Measurements from ENCODE around the gene INSC.

The INSC gene

DNA sequence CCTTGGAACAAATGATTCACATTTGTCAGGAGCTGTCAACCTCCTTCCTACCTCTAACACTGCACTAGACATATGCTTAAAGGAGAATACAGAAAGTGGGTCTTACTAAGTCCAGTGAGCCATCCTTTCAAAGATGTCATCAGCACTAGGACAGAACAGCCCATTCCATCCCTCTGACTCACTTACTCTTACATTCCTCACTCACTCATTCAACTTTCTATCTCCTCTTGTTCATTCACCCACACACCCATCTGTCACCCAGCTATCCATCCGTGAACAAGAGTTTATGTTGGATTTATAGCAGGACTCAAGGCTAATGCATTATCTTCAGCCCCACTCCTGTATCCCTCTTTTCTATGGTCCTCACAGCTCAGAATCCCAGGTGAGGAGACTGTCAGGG is 9.1 kb downstream of the INSC start:
- TF ChIP-seq EGR1 (IDR thresholded peaks at IDR 0.05) (no peak), CREB1 (IDR thresholded peaks at IDR 0.05; ENCODE audit: low read depth) (no peak), TCF12 (IDR thresholded peaks at IDR 0.05; ENCODE audit: low read depth) (no peak)

GRCh38 chr11:15124528-15124927 is 9.8 kb downstream of the INSC start:
- no peak for TF ChIP-seq TEAD4 (IDR thresholded peaks at IDR 0.05)
- TF ChIP-seq NFIC (IDR thresholded peaks at IDR 0.05) = no peak
- TF ChIP-seq TAF1 (IDR thresholded peaks at IDR 0.05; ENCODE audit: low read depth) = no peak
- TF ChIP-seq EP300 (IDR thresholded peaks at IDR 0.05; ENCODE audit: borderline replicate concordance) = no peak
- no peak for TF ChIP-seq USF1 (IDR thresholded peaks at IDR 0.05)
- TF ChIP-seq REST (IDR thresholded peaks at IDR 0.05; ENCODE audit: low read depth) = no peak
- no peak for TF ChIP-seq EGR1 (IDR thresholded peaks at IDR 0.05)
- no peak for TF ChIP-seq CEBPB (IDR thresholded peaks at IDR 0.05)
- TF ChIP-seq YY1 (IDR thresholded peaks at IDR 0.05; ENCODE audit: low read depth) = no peak
- TF ChIP-seq RAD21 (IDR thresholded peaks at IDR 0.05; ENCODE audit: low read depth) = no peak
- TF ChIP-seq FOXM1 (IDR thresholded peaks at IDR 0.05; ENCODE audit: borderline replicate concordance, low read depth) = no peak
- no peak for TF ChIP-seq ZBTB7A (IDR thresholded peaks at IDR 0.05; ENCODE audit: low read depth)
- no peak for TF ChIP-seq MAX (IDR thresholded peaks at IDR 0.05)
- no peak for TF ChIP-seq TCF12 (IDR thresholded peaks at IDR 0.05; ENCODE audit: low read depth)
- no peak for TF ChIP-seq CREB1 (IDR thresholded peaks at IDR 0.05; ENCODE audit: low read depth)

GRCh38 chr11:15127341-15127740 is 12.6 kb downstream of the INSC start:
- no peak for TF ChIP-seq CREB1 (IDR thresholded peaks at IDR 0.05; ENCODE audit: low read depth)
- no peak for TF ChIP-seq USF1 (IDR thresholded peaks at IDR 0.05)
- TF ChIP-seq EP300 (IDR thresholded peaks at IDR 0.05; ENCODE audit: borderline replicate concordance) = no peak
- TF ChIP-seq ZBTB7A (IDR thresholded peaks at IDR 0.05; ENCODE audit: low read depth) = no peak
- no peak for TF ChIP-seq TEAD4 (IDR thresholded peaks at IDR 0.05)
- no peak for TF ChIP-seq EGR1 (IDR thresholded peaks at IDR 0.05)
- TF ChIP-seq REST (IDR thresholded peaks at IDR 0.05; ENCODE audit: low read depth) = no peak
- no peak for TF ChIP-seq RAD21 (IDR thresholded peaks at IDR 0.05; ENCODE audit: low read depth)
- TF ChIP-seq CEBPB (IDR thresholded peaks at IDR 0.05) = no peak
- no peak for TF ChIP-seq TAF1 (IDR thresholded peaks at IDR 0.05; ENCODE audit: low read depth)
- no peak for TF ChIP-seq FOXM1 (IDR thresholded peaks at IDR 0.05; ENCODE audit: borderline replicate concordance, low read depth)
- TF ChIP-seq YY1 (IDR thresholded peaks at IDR 0.05; ENCODE audit: low read depth) = no peak
- no peak for TF ChIP-seq MAX (IDR thresholded peaks at IDR 0.05)
- no peak for TF ChIP-seq NFIC (IDR thresholded peaks at IDR 0.05)
- no peak for TF ChIP-seq TCF12 (IDR thresholded peaks at IDR 0.05; ENCODE audit: low read depth)

GRCh38 chr11:15128621-15129020 is 13.9 kb downstream of the INSC start:
- TF ChIP-seq EP300 (IDR thresholded peaks at IDR 0.05; ENCODE audit: borderline replicate concordance) (no peak), CREB1 (IDR thresholded peaks at IDR 0.05; ENCODE audit: low read depth) (no peak), YY1 (IDR thresholded peaks at IDR 0.05; ENCODE audit: low read depth) (no peak), REST (IDR thresholded peaks at IDR 0.05; ENCODE audit: low read depth) (no peak), NFIC (IDR thresholded peaks at IDR 0.05) (no peak), MAX (IDR thresholded peaks at IDR 0.05) (no peak), TAF1 (IDR thresholded peaks at IDR 0.05; ENCODE audit: low read depth) (no peak), RAD21 (IDR thresholded peaks at IDR 0.05; ENCODE audit: low read depth) (no peak), ZBTB7A (IDR thresholded peaks at IDR 0.05; ENCODE audit: low read depth) (no peak), EGR1 (IDR thresholded peaks at IDR 0.05) (no peak), TEAD4 (IDR thresholded peaks at IDR 0.05) (no peak)
